Measurements from ENCODE around the gene CES4A. TPM values are rescaled to one million over a fixed set of nuclear protein-coding genes. Genes with fewer than 3 reads are reported as not detected.

The CES4A gene
- total and polyA plus RNA-seq, 2 experiments from 2014 or later, result 11.8 to 12.3 TPM

- 78% methylated on average over 12 of the region's 12 CpGs for WGBS (ENCODE audit: low lambda C conversion rate, missing lambda C conversion rate)
- no peak overlapping the region for H3K4me3 ChIP-seq
- H3K9me2 ChIP-seq (replicated peaks; ENCODE audit: insufficient read depth), result no peaks in the 10 kb centered on the region
- TF ChIP-seq EZH2phosphoT487 (IDR thresholded peaks at IDR 0.05; ENCODE audit: low read depth, severe bottlenecking, unreplicated experiment) (no peak), EZH2 (IDR thresholded peaks at IDR 0.05; ENCODE audit: borderline replicate concordance) (no peak), CTCF (IDR thresholded peaks at IDR 0.05; ENCODE audit: poor library complexity) (no peak)
- H3K27me3 ChIP-seq, result no peaks in the 10 kb centered on the region
- no peak overlapping the region for H2AFZ ChIP-seq
- H3K9me3 ChIP-seq (ENCODE audit: low read depth), result no peaks in the 10 kb centered on the region
- no peaks in the 10 kb centered on the region for H3K79me2 ChIP-seq
- H3K27ac ChIP-seq, result no peak overlapping the region
- no peaks in the 10 kb centered on the region for H4K20me1 ChIP-seq (ENCODE audit: insufficient read depth, poor library complexity, severe bottlenecking)
- no peaks in the 10 kb centered on the region for H3K36me3 ChIP-seq (replicated peaks; ENCODE audit: insufficient read depth, low read depth)
- DNase-seq (ENCODE audit: low spot score), result no peak
- no peak overlapping the region for H3K4me2 ChIP-seq
- no peaks in the 10 kb centered on the region for H3K4me1 ChIP-seq (ENCODE audit: insufficient read depth)
Measured at GRCh38 chr16:67006930-67007658, 18.7 kb downstream of the CES4A start.

GRCh38 chr16:67009158-67009557, 20.8 kb downstream of the CES4A start:
- H2AFZ ChIP-seq, result no peak overlapping the region
- no peak for TF ChIP-seq CTCF (IDR thresholded peaks at IDR 0.05; ENCODE audit: poor library complexity)
- no peak for TF ChIP-seq EZH2phosphoT487 (IDR thresholded peaks at IDR 0.05; ENCODE audit: low read depth, severe bottlenecking, unreplicated experiment)
- TF ChIP-seq EZH2 (IDR thresholded peaks at IDR 0.05; ENCODE audit: borderline replicate concordance), result no peak
- no peaks in the 10 kb centered on the region for H3K79me2 ChIP-seq
- WGBS (ENCODE audit: low lambda C conversion rate, missing lambda C conversion rate), result 86% methylated on average over 1 of the region's 1 CpG
- no peak overlapping the region for H3K27ac ChIP-seq
- peaks cover 3% of the 10 kb centered on the region for H3K4me1 ChIP-seq (ENCODE audit: insufficient read depth)
- no peaks in the 10 kb centered on the region for H3K36me3 ChIP-seq (replicated peaks; ENCODE audit: insufficient read depth, low read depth)
- H4K20me1 ChIP-seq (ENCODE audit: insufficient read depth, poor library complexity, severe bottlenecking), result no peaks in the 10 kb centered on the region
- H3K9me2 ChIP-seq (replicated peaks; ENCODE audit: insufficient read depth), result no peaks in the 10 kb centered on the region
- DNase-seq (ENCODE audit: low spot score), result no peak
- no peaks in the 10 kb centered on the region for H3K9me3 ChIP-seq (ENCODE audit: low read depth)
- H3K4me3 ChIP-seq, result no peak overlapping the region
- no peaks in the 10 kb centered on the region for H3K27me3 ChIP-seq
- no peak overlapping the region for H3K4me2 ChIP-seq

- H2AFZ ChIP-seq, result no peak overlapping the region
- H3K4me1 ChIP-seq (ENCODE audit: insufficient read depth), result peaks cover 10% of the 10 kb centered on the region
- no peak for DNase-seq (ENCODE audit: low spot score)
- no peaks in the 10 kb centered on the region for H4K20me1 ChIP-seq (ENCODE audit: insufficient read depth, poor library complexity, severe bottlenecking)
- H3K4me3 ChIP-seq, result no peak overlapping the region
- no peaks in the 10 kb centered on the region for H3K9me3 ChIP-seq (ENCODE audit: low read depth)
- no peak for TF ChIP-seq EZH2 (IDR thresholded peaks at IDR 0.05; ENCODE audit: borderline replicate concordance)
- no peak for TF ChIP-seq EZH2phosphoT487 (IDR thresholded peaks at IDR 0.05; ENCODE audit: low read depth, severe bottlenecking, unreplicated experiment)
- no peak for TF ChIP-seq CTCF (IDR thresholded peaks at IDR 0.05; ENCODE audit: poor library complexity)
- H3K79me2 ChIP-seq, result no peaks in the 10 kb centered on the region
- H3K27me3 ChIP-seq, result no peaks in the 10 kb centered on the region
- 100% methylated on average over 2 of the region's 2 CpGs for WGBS (ENCODE audit: low lambda C conversion rate, missing lambda C conversion rate)
- H3K4me2 ChIP-seq, result no peak overlapping the region
- no peaks in the 10 kb centered on the region for H3K36me3 ChIP-seq (replicated peaks; ENCODE audit: insufficient read depth, low read depth)
- H3K9me2 ChIP-seq (replicated peaks; ENCODE audit: insufficient read depth), result no peaks in the 10 kb centered on the region
- no peak overlapping the region for H3K27ac ChIP-seq
Measured at GRCh38 chr16:67011274-67011673, 22.9 kb downstream of the CES4A start.
